CD4-positive, alpha-beta T cell treated with Interferon gamma for 1 hour (primary cell): ENCODE results near the gene IRGQ.
"Not testable (repeated sequence)": the region's sequence is repeated elsewhere in the genome, so short reads cannot be mapped to it uniquely, and the experiment has no call there.

Experiments used
- DNase-seq: peaks from one replicate; pipeline ENCODE4 v3.0.0-alpha.2; 2020

Gene IRGQ

GRCh38 chr19:43596842-43597461 is 1.0 kb upstream of the IRGQ start:
- no peak for DNase-seq

GRCh38 chr19:43595605-43595998 is 332 bp downstream of the IRGQ start:
- no peak for DNase-seq

GRCh38 chr19:43594710-43595604 is 977 bp downstream of the IRGQ start:
- DNase-seq, result peak; percentile 79

DNA sequence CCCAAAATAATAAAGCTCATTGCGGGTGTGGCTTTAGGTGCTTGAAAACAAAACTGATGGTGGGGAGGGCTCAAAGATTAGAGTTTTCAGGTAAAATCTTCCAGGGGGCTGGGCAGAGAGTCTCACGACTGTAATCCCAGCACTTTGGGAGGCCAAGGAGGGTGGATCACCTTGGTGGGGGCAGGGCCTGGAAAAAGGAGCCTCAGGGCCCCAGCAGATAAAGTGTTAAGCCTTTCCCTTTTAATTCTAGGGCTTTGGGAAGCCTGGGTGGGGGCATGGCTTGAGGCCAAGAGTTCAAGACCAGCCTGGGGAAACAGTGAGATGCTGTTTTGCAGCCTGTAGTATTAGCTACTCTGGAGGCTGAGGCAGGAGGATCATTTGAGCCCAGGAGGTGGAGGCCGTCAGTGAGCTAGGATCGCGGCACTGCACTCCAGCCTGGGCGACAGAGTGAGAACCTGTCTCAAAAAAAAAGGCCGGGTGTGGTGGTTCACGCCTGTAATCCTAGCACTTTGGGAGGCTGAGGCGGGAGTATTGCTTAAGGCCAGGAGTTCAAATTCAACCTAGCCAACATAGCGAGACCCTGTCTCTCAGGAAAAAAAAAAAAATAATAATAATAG is 1.7 kb downstream of the IRGQ start:
- DNase-seq, result no peak

DNA sequence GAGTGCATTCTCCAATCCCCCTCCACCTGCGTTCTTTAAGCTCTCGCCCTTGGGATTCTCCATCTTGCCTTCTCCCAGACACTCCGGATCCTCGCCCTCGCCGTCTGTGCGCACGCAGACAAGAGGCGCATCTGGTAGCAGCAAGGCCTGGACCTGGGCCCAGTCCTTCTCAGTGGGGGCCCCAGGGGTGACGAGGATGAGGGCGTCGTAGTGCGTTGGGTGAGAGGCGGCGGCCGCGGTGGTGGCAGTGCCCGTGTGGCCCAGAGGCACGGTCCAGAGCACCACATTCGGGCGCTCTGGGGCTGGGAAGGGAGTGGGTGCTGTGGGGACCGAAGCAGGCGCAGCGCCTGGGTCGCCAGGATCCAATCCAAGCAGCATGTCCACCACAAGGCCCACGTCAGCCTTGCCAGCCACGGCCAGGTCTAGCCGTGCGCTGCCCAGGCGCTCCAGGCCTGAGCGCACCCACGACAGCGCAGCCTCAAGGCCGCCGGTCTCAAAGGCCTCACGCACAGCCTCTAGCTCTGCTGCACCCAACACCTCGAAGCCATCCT is 3.1 kb downstream of the IRGQ start:
- DNase-seq, result no peak

DNA sequence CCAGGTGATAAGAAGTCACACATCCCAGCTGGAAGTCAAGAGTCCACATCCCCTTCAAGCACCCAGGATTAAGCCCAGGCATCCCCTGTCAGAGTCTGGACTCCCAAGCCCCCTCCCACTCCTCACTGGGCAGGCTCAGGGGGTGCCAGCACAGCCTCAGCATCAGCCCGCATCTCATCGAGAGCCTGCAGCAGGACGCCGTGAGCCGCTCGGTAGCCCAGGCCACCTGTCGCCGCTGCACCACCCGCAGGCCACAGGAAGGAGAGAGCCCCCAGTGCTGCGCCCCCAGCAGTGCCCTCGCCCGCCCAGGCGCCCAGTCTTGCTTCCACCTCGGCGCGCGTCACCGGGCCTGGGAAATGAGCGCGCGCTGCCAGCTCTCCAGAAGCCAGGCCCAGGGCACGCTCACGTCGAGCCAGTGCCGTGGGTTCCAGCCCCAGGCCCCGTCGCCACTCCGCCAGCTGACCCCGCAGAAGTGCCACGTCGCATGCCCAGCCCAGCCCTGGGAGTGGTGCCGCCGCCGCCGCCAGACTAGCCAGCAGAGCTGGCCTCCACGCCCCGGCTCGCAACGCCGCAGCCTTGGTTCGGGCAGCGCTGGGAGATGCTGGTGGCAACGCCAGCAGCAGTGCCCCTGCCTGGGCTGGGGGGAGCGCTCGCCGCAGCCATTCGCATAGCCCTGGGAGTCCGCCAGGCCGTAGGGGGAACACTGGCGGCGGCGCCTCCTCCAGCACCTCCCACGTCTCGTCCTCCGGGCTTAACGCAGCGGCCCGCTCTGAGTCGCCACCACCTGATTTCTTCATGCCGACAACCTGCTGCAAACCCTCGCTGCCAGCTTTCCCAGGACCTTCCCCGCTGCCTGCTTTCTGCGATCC is 3.8 kb downstream of the IRGQ start:
- DNase-seq, result no peak

GRCh38 chr19:43589678-43590077 is 6.3 kb downstream of the IRGQ start:
- DNase-seq, result peak; percentile 24

- no peak for DNase-seq
These were observed 6.7 kb downstream of the IRGQ start for GRCh38 chr19:43589277-43589676.

DNA sequence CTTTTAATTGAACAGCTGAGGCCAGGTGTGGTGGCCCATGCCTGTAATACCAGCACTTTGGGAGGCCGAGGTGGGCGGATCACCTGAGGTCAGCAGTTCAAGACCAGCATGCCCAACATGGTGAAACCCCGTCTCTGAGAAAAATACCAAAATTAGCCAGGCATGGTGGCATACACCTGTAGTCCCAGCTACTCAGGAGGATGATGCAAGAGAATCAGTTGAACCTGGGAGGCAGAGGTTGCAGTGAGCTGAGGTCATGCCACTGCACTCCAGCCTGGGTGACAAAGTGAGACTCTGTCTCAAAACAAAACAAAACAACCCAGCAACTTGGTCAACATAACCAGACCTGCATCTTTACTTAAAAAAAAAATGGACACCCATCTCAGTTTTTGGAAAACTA is 8.9 kb downstream of the IRGQ start:
- not testable (repeated sequence) for DNase-seq

DNA sequence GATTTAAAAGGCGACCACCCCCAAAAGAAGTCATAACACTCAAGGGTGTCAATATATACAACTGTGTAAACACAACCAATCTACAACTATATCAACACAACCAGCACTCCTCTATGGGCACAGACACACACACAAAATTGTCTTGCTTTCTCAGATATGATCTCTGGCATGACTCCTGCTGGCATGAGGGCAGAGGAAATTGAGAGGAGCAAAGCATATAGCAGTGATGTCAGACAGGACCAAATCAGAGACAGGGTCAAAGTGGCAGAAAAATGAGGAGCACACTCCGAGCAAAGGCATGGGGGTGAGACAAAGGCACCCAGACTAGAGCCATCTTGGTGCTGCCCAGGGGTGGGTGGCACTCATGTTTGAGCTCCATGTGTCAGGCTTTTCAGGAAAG is 9.6 kb downstream of the IRGQ start:
- DNase-seq, result no peak

- DNase-seq, result no peak
These were observed 11.4 kb downstream of the IRGQ start for GRCh38 chr19:43584484-43584883.

GRCh38 chr19:43582495-43582894 is 13.4 kb downstream of the IRGQ start:
- no peak for DNase-seq

DNA sequence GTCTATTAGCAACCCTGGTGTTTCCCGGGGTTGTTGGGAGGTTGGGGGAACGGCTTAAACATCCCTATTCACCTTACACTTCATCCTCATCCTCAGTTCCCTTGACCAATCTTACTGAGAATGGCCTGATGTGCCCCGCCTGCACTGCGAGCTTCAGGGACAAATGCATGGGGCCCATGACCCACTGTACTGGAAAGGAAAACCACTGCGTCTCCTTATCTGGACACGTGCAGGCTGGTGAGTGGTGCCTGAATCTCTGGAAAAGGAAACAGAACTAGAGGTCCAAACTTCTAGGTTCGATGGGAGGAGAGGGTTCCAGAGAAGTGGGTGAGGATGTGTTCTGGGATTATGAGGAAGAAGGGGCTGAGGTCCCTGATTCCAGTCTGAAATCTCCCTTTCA is 14.5 kb downstream of the IRGQ start:
- no peak for DNase-seq

GRCh38 chr19:43578787-43579186 is 17.1 kb downstream of the IRGQ start:
- DNase-seq, result no peak

DNA sequence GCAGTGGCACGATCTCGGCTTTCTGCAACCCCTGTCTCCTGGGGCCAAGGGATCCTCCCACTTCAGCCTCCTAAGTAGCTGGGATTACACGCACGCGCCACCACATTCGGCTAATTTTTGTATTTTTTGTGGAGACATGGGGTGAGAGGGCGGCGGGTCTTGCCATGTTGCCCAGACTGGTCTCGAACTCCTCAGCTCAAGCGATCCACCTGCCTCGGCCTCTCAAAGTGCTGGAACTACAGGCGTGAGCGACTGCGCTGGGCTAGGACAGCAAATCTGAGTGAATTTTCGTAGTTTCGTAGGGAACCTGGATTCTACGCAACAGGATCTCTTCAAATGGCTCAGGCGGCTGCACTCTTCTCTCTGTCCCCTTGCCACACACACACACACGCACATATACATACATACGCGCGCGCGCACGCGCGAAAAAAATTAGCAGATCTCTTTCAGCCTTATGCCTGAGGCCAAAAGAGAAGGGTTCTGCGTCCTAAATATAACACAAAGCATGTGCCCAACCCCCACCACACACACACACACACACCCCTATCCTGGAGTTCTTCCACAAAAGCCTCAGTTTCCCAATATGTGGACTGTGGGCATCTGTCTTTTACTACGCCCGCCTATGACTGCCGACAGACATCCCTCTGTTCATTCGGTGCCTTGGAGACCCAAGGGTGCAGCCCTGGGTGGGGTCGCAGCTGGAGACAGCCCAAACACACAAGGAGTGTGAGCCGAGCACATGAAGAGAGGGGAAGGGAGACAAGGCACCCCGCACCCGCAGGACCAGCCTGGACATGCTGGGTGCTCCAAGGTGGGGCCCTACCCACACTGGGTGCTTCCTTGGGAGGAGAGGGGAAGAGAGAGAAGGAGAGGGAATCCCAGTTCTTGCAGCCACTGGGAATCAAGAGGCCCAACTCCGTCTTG is 19.7 kb downstream of the IRGQ start:
- DNase-seq, result no peak

DNA sequence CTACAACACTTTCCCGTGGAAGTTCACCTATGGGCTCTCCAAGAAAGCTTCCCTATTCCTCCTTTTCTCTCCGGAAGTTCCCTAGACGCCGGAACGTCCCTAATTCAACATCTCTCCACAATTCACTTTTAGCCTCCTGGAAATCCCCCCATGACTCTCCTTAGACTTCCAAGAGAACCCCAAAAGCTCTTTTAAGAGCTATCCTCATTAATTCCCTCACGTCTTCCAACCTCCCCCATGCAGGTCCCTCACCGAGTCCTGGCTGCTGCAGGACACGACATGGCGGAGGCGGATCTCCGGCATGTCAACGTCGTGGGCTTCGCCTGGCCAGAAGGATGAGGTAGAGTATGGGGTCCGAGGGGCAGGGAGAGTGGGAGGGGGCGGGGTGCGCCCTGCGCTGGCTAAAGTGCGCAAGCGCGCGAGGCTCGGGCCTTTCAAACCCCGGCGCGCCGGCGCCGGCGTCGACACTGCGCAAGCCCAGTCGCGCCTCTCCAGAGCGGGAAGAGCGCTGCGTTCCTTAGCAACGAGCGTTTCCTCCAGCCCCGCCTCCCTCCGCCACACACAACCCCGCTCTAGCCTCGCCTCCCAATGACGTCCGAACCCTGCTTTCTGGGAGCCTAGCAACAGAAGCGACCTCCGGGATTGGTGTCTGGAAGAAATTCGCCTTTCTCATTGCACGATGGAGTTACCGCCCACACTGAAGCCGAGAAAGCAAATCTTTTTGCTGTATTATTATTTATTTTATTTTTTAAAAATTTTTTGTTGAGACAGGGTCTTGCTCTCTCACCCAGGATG is 20.6 kb downstream of the IRGQ start, which contains the start of the genes PINLYP and XRCC1:
Gene PINLYP, plus strand, starts transcription at position 646 of the 795 bp plus-strand sequence. CDS start 1,391 bp downstream, outside the sequence.
Gene XRCC1, minus strand, starts transcription at position 372 of the 795 bp plus-strand sequence. Its CDS starts 69 bp downstream, at position 303.
- DNase-seq, result peak; percentile 99

- DNase-seq, result no peak
These were observed 21.3 kb downstream of the IRGQ start for GRCh38 chr19:43574424-43575155.

DNA sequence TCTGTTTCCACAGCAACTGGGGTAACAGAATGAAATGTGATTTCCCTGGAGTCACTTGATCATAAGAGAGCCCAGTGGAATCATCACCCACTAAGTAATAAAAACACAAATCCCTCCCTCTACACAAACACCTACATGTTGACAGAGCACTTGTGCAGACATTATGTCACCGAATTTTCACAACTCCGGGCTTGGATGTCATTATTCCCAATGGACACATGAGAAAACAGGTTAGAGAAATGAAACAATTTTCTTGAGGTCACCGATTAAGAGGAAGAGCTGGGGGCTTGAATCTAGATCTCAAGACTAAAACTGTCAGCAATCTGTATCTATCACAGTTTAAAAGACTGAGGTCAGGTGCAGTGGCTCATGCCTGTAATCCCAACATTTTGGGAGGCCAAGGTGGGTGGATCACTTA is 23.8 kb downstream of the IRGQ start:
- DNase-seq, result no peak

GRCh38 chr19:43570174-43570791 is 25.7 kb downstream of the IRGQ start:
- DNase-seq, result no peak
